Ishikawa (cell line): ENCODE data around the gene HOMER2.

Source experiments
- CEBPB ChIP-seq: IDR thresholded peaks from 2 replicates; pipeline ENCODE4 v1.6.1; 2012
- CREB1 ChIP-seq: IDR thresholded peaks from 2 replicates; pipeline ENCODE4 v1.6.1; 2012; ENCODE audit warnings: low read depth
- EGR1 ChIP-seq: IDR thresholded peaks from 2 replicates; pipeline ENCODE4 v1.6.1; 2012
- EP300 ChIP-seq: IDR thresholded peaks from 2 replicates; pipeline ENCODE4 v1.6.1; 2012; ENCODE audit warnings: borderline replicate concordance
- FOXM1 ChIP-seq: IDR thresholded peaks from 2 replicates; pipeline ENCODE4 v1.6.1; 2012; ENCODE audit warnings: low read depth, borderline replicate concordance
- MAX ChIP-seq: IDR thresholded peaks from 2 replicates; pipeline ENCODE4 v1.6.1; 2012
- NFIC ChIP-seq: IDR thresholded peaks from 2 replicates; pipeline ENCODE4 v1.6.1; 2012
- RAD21 ChIP-seq: IDR thresholded peaks from 2 replicates; pipeline ENCODE4 v1.6.1; 2012; ENCODE audit warnings: low read depth
- REST ChIP-seq: IDR thresholded peaks from 2 replicates; pipeline ENCODE4 v1.6.1; 2012; ENCODE audit warnings: low read depth, mild to moderate bottlenecking
- TAF1 ChIP-seq: IDR thresholded peaks from 2 replicates; pipeline ENCODE4 v1.6.1; 2012; ENCODE audit warnings: low read depth, mild to moderate bottlenecking
- TCF12 ChIP-seq: IDR thresholded peaks from 2 replicates; pipeline ENCODE4 v1.6.1; 2012; ENCODE audit warnings: low read depth
- TEAD4 ChIP-seq: IDR thresholded peaks from 2 replicates; pipeline ENCODE4 v1.6.1; 2012
- USF1 ChIP-seq: IDR thresholded peaks from 2 replicates; pipeline ENCODE4 v1.6.1; 2012
- YY1 ChIP-seq: IDR thresholded peaks from 2 replicates; pipeline ENCODE4 v1.6.1; 2012; ENCODE audit warnings: low read depth
- ZBTB7A ChIP-seq: IDR thresholded peaks from 2 replicates; pipeline ENCODE4 v1.6.1; 2012; ENCODE audit warnings: low read depth

HOMER2 gene

GRCh38 chr15:82877825-82878224 is 74.7 kb downstream of the HOMER2 start:
- TF ChIP-seq REST (no peak), EGR1 (no peak), RAD21 (no peak), CEBPB (no peak), ZBTB7A (no peak), USF1 (no peak), MAX (no peak), TAF1 (no peak), EP300 (no peak), TEAD4 (no peak), FOXM1 (no peak), YY1 (no peak), CREB1 (no peak), NFIC (no peak), TCF12 (no peak)

DNA sequence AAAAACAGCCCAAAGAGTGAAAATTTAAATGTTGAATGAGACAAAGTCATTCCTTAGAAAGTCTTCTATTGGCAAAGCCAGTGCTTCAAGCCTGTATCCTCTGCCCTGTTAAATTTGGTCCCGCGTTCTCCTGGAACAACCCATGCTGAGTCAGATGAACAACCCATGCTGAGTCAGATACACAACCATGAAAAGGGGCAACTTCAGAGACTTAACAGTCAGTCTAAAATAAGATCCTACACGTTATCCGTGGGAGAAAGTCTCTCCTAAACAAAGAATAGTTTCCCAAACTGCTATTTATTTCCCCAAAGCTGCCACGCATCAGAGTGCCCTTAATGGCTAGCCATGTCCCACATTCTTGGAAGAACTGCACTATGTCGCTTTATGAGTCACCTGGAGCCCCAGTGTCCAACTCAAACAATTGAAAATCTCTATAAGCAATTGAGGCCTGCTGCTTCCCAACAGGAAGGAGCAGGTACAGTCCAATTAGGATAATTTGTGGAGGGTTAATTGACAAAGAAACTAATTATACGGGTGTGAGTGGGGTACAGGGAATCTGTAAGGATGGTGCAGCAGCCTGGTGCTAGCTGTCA is 77.0 kb downstream of the HOMER2 start:
- no peak for TF ChIP-seq MAX
- TF ChIP-seq NFIC, result no peak
- no peak for TF ChIP-seq RAD21
- no peak for TF ChIP-seq TAF1
- TF ChIP-seq YY1, result no peak
- no peak for TF ChIP-seq REST
- no peak for TF ChIP-seq USF1

- TF ChIP-seq EP300 (no peak), USF1 (no peak), FOXM1 (no peak), CEBPB (no peak), RAD21 (no peak), NFIC (no peak), EGR1 (no peak), REST (no peak), YY1 (no peak), CREB1 (no peak), MAX (no peak), ZBTB7A (no peak), TCF12 (no peak), TAF1 (no peak), TEAD4 (no peak)
Observed at GRCh38 chr15:82874961-82875360, 77.6 kb downstream of the HOMER2 start.

- no peak for TF ChIP-seq CEBPB
- TF ChIP-seq ZBTB7A, result no peak
Observed at GRCh38 chr15:82874267-82874666, 78.3 kb downstream of the HOMER2 start.
